ENCODE data around the gene LEMD1.
"Not testable (repeated sequence)": the region's sequence is repeated elsewhere in the genome, so short reads cannot be mapped to it uniquely, and the experiment has no call there.

LEMD1 gene

GRCh38 chr1:205379056-205379455 lies 42.8 kb downstream of the LEMD1 start:
- DNase-seq (ENCODE audit: low spot score): no peak

DNA sequence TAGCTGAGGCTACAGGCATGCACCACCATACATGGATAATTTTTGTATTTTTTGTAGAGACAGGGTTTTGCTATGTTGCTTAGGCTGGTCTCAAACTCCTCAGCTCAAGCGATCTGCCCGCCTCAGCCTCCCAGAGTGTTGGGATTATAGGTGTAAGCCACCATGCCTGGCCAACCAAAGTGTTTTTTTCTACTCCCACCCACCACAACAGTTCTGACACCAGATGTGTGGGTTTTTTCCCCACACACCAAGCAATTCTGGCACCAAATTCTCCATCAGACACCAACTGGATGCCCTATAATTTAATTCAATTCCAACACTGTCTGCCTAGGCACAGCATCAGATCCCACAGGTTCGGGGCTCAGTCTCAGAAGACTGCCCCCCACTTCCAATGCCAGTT lies 44.5 kb downstream of the LEMD1 start:
- no peak for DNase-seq (ENCODE audit: low spot score)

- DNase-seq (ENCODE audit: low spot score): no peak
These were observed 45.1 kb downstream of the LEMD1 start for GRCh38 chr1:205376739-205377138.

DNA sequence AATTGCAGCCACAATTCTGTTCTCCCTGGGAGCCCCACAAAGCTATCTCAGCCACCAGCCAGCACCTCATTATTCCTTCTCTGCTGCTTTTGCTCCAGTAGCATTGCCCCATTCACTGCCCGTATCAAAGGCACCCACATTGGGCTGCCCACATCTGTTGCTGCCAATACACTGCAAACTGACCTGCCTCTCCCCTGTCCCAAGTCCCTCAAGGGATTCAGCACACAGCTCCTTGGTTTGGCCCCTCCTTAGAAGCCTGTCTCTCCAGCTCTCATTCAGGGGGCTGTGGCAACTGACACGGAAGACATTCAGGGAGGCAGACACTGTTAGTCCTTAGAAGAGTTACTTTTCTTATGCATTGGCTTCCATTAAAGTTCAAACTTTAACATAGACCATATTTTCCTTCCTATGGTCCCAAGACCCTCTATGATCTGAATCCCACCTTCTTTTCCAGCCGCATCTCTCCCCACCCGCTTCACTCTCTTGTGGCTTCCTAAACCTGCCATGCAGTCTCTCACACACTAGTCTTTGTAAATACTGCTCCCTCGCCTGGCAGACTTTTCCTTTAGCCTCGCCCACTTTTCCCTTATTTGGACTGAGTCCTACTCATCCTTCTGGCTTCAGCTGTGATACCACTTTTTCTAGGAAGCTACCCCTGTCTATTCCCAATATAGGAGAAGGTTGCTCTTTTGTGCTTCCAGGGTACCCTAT lies 45.9 kb downstream of the LEMD1 start:
- no peak for DNase-seq (ENCODE audit: low spot score)

- DNase-seq (ENCODE audit: low spot score): no peak
These were observed 47.4 kb downstream of the LEMD1 start for GRCh38 chr1:205374210-205375078.

- no peak for DNase-seq (ENCODE audit: low spot score)
These were observed 48.1 kb downstream of the LEMD1 start for GRCh38 chr1:205373798-205374175.

- no peak for DNase-seq (ENCODE audit: low spot score)
These were observed 48.6 kb downstream of the LEMD1 start for GRCh38 chr1:205373022-205373797.

DNA sequence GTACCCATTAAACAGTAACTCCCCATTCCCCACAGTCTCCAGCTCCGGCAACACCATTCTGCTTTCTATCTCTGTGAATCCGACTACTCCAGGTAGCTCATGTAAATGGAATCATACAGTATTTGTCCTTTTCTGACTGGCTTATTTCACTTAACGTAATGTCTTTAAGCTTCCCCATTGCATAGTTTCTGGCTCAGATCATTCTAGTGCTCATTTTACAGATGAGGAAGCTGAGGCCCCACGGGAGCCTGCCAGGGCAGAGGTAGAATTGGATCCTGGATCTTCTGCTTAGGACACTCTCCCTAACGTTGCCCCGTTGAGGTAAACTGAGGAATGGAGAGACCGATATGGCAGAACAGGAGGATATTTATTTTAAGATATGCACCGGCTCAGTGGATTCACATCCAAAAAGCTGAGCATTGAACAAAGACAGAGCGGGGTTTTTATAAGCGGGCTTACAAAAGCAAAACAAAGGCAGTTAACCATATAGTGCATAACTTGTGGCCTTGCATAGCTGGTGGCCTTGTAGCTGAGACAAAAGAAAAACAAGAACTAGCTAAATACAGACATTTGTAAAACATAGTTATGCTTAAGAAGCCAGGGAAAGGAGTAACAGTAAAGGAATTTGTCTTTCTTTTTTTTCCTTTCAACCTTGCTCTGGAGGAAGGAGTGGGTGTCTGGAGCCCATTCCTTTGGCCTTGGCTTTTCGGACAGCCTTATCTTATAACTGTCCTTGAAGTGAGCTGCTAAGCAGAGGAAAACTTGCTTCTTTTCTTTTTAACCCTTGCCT lies 49.8 kb downstream of the LEMD1 start:
- no peak for DNase-seq (ENCODE audit: low spot score)

- no peak for DNase-seq (ENCODE audit: low spot score)
These were observed 51.1 kb downstream of the LEMD1 start for GRCh38 chr1:205370780-205371179.

- no peak for DNase-seq (ENCODE audit: low spot score)
These were observed 52.1 kb downstream of the LEMD1 start for GRCh38 chr1:205369701-205370123.

GRCh38 chr1:205368478-205368877 lies 53.4 kb downstream of the LEMD1 start:
- DNase-seq (ENCODE audit: low spot score): no peak

DNA sequence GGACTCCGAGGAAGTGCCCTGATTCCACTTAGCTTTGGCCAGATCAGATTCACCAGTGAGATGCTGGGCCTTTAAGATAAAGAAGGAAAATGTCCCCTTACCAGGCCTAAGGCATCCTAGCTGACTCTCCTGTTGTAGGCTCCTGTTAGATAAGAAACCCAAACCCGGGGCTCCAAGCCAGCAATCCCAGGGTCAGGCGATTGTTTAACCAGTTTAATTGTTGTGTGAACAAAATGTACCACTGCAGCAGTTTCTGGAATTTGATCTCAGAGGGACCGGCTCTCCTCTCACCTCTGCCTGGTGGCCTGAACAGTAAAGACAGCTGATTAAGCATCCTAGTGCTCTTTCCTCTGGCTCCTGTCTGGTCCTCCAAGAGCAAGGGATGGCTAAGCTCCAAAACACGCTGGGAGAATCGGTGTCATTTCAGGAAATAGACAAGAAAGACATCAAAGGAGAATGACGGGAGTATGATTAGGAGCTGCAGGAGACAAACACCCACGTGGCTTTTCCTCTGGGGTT lies 55.9 kb downstream of the LEMD1 start:
- DNase-seq (ENCODE audit: low spot score): no peak

DNA sequence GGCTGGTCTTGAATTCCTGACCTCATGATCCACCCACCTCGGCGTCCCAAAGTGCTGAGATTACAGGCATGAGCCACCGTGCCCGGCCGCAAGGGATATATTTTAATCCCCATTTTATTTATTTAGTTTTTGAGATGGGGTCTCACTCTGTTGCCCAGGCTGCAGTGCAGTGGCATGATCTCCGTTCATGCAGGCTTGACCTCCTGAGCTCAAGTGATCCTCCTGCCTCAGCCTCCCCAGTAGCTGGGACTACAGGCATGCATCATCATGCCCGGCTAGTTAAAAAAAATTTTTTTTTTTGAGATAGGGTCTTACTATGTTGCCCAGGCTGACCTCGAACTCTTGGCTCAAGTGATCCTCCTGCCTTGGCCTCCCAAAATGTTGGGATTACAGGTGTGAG lies 56.8 kb downstream of the LEMD1 start:
- DNase-seq (ENCODE audit: low spot score): not testable (repeated sequence)

DNA sequence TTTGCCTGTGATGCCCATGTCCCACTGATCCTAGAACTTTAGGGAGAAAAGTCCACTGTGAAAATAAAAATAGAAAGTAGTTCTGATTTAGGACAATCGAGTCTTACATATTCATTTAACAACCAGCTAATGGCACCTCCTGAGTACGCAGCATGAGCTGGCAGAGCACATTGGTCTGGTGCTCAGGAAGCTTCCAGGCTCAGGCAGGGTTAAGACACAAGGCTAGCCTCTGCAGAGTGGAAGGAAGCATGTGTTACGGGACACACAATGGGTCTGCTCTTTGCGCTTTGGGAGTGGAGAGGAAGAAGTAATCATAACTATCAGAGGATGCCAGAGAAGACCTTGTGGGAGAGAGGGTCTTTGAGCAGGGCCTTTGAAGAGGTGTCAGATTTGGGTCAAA lies 61.0 kb downstream of the LEMD1 start:
- DNase-seq (ENCODE audit: low spot score): no peak

DNA sequence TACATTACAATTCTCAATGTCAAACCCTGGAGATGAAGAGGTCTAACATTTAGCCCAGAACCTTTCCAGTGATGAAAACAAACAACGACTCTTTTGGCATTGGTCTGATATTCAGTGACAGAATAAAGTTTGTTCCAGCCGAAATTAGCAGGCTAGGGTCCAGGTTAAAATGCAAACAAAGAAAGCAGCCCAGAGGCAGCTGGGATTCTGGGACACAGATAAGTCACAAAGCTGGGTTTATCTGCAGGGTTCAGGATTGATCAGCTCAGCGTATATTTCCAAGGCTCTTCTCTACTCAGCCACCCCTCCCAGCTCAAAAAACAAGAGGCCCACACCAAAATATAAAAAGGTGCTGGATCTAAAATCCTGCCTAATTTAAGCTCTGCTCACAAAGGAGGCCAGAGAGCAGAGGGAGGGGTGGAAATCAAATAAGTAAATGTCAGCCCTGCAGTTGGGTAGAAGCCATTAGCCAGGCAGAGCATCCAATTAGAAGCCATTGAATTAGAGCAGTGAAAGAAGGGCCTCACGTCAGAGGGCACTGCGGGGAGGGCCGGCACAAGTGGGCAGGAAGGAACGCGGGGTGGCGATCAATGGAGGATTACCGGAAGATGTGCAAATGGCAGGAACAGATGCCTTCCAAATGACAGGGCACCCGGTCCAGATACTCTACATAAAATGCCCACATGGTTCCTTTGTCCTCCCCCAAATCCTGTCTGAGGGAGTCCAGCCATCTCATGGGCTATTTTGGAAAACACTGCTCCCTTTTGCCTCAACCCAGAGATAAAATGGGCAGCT lies 61.9 kb downstream of the LEMD1 start:
- DNase-seq (ENCODE audit: low spot score): no peak

GRCh38 chr1:205358579-205358978 lies 63.3 kb downstream of the LEMD1 start:
- no peak for DNase-seq (ENCODE audit: low spot score)

- no peak for DNase-seq (ENCODE audit: low spot score)
These were observed 64.3 kb downstream of the LEMD1 start for GRCh38 chr1:205357567-205357966.

- no peak for DNase-seq (ENCODE audit: low spot score)
These were observed 65.3 kb downstream of the LEMD1 start, which contains the start of gene KLHDC8A for GRCh38 chr1:205356440-205357139. Gene KLHDC8A, minus strand, starts transcription at chr1:205356922. Its CDS starts 13,318 bp downstream, at chr1:205343604.

GRCh38 chr1:205355075-205355453 lies 66.8 kb downstream of the LEMD1 start:
- no peak for DNase-seq (ENCODE audit: low spot score)
